ENCODE results near the gene PSMB8.

- TF ChIP-seq CTCF (conservative IDR thresholded peaks at IDR 0.05) = no peak
- TF ChIP-seq EZH2 (IDR thresholded peaks at IDR 0.05; ENCODE audit: low read depth) = no peak
These were observed 43.0 kb upstream of the PSMB8 start for GRCh38 chr6:32886681-32887383.
